ENCODE data around the gene ST3GAL5.
"Not testable (repeated sequence)": the region's sequence is repeated elsewhere in the genome, so short reads cannot be mapped to it uniquely, and the experiment has no call there.

Gene ST3GAL5

DNA sequence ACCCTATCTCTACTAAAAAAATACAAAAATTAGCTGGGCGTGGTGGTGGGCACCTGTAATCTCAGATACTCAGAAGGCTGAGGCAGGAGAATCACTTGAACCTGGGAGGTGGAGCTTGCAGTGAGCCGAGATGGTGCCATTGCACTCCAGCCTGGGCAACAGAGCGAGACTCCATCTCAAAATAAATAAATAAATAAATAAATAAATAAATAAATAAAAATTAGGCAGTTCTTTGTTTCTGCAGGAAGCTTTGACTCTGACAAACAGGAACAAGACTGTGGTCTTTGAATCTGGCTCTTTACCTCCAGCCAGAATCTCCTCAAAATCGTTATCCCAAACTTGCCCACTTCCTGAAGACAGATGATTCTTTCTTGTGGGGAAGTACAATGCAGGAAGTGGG is 59.4 kb downstream of the ST3GAL5 start:
- DNase-seq = not testable (repeated sequence)

GRCh38 chr2:85828725-85829124 is 60.1 kb downstream of the ST3GAL5 start:
- DNase-seq = no peak

GRCh38 chr2:85827879-85828569 is 60.8 kb downstream of the ST3GAL5 start:
- DNase-seq = no peak

DNA sequence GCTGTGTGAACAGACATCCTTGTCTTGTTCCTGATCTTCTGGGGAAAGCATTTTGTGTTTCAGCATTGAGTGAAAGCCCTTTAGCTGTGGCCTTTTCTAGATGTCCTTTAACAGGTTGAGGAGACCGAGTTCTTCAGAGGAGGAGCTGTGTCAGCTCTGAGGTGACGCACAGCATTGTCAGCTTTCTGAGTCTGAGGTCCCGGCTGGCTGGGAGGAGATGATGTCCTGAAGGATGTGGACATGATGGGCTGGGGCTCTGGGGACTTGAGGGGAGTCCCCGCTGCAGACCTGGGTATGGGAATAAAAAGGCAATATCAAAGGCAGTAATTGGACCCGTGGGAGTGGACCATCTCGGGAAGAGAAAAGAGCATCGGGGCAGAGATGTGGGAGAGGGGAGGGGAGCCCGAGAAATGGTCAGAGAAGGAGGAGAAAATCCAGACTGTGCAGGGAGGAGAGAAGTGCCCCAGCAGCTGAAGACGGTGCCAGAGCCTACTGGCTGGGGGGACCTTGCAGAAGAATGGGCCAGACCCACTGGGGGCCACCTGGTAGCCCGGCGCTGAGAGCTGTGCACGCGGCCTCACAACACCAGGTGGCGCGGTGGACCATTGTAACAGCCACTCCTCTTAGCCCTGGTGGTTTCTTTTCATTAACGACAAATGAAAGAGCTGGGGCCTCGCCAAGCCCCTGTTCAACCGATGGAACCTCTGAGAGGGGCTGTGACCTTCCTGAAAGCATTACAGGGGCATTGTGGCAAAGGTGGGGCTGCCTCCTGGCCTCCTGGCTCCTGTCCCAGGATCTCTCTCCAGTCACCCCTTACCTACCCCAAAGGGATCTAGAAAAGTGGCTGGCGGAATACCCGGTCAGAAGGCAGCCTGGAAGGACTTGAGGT is 61.6 kb downstream of the ST3GAL5 start:
- peak; percentile 83 for DNase-seq

GRCh38 chr2:85823951-85824350 is 64.8 kb downstream of the ST3GAL5 start:
- DNase-seq = no peak

- DNase-seq = no peak
Observed at GRCh38 chr2:85822766-85823165, 66.0 kb downstream of the ST3GAL5 start.

GRCh38 chr2:85819811-85820510 is 68.8 kb downstream of the ST3GAL5 start:
- no peak for DNase-seq

GRCh38 chr2:85814802-85815550 is 73.8 kb downstream of the ST3GAL5 start:
- DNase-seq = no peak

GRCh38 chr2:85813982-85814801 is 74.6 kb downstream of the ST3GAL5 start:
- peak; percentile 79 for DNase-seq

DNA sequence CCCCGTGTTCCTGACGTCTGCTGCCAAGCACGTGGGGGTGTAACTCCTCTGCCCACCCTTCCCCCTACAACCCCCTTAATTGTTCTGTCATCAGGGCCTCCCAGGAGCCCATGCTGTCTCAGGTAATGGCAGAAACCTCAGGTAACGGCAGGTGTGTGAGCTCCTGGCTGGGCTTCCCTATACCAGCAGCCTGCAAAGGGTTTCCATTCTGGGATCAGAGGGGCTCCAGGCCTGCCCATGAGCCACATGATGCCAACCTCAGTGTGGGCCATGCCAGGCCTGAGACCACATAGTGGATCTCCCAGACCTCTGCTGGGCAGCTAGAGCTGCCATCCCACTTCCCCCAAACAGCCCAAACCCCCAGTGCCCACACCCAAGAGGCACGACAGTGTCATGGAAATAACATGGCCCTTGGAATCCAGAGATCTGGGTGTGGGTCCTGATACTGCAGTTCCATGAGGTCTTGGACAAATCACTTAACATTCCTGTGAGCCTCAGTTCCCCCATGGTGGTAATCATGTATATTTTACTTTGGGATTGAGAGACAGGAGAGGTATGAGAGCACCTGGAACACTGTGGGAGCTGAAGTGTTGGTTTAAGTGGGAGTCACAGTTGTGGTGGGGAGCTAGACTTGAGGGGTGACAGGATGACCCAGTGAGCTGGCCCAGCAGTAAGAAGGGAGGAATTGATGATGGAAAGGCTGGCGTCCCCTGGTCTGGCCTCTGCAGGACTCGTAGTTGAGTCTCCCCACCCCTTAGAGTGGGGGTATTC is 75.4 kb downstream of the ST3GAL5 start:
- DNase-seq = no peak

- DNase-seq = no peak
Observed at GRCh38 chr2:85812094-85812735, 76.6 kb downstream of the ST3GAL5 start.

GRCh38 chr2:85811180-85812093 is 77.4 kb downstream of the ST3GAL5 start:
- no peak for DNase-seq

GRCh38 chr2:85810371-85811179 is 78.2 kb downstream of the ST3GAL5 start:
- no peak for DNase-seq

GRCh38 chr2:85807756-85808155 is 81.0 kb downstream of the ST3GAL5 start:
- DNase-seq = no peak

GRCh38 chr2:85806358-85807118 is 82.3 kb downstream of the ST3GAL5 start:
- no peak for DNase-seq

GRCh38 chr2:85804583-85804982 is 84.2 kb downstream of the ST3GAL5 start:
- peak; percentile 23 for DNase-seq

DNA sequence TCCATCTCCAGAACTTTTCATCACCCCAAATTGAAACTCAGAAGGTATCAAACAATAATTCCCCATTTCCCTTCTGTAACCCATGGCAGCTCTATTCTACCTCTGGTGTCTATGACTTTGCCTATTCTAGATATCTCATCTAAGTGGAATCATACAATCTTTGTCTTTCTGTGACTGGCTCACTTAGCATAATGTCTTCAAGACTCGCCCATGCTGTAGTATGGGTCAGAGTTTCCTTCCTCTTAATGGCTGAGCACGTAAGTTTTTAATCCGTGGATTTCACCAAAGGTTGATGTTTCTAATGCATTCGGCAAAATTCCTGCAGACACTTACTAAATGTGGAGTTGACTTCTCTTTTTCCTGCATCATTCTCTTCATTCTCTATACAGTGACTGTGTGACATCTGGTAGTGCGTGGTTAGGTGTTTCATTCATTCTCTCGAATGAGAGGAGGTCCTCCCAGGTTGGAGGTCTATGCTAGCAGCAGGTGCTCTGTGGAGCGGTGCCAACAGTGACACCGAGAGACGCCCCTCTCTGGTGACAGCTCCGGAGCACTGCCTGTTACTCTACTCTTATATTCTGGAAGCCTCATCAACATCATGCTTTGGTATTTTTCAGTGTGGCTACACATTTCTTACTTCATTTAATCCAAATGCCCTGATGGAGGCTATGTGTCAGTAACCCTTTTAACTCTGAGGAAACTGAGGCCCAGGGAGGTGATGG is 84.9 kb downstream of the ST3GAL5 start:
- DNase-seq = no peak

All from activated gamma-delta T cell treated with Interleukin-2 at 50 U/mL for 16 hours (primary cell).